Mesodermal cell (in vitro differentiated cells): ENCODE results near the gene CELA2B.
"Not testable (repeated sequence)": the region's sequence is repeated elsewhere in the genome, so short reads cannot be mapped to it uniquely, and the experiment has no call there.

Experiments
- H3K27ac ChIP-seq: 2 replicates; pipeline ENCODE4 v1.7.0; 2013; ENCODE audit warnings: mild to moderate bottlenecking, low read depth, low read length, moderate library complexity; ENCODE audit not compliant: severe bottlenecking
- H3K36me3 ChIP-seq: 2 replicates; pipeline ENCODE4 v1.7.1; 2013; ENCODE audit warnings: mild to moderate bottlenecking, low read length, moderate library complexity; ENCODE audit not compliant: control insufficient read depth, insufficient read depth
- H3K4me1 ChIP-seq: one replicate; pipeline ENCODE4 v1.7.1; 2013; ENCODE audit warnings: mild to moderate bottlenecking, low read length; ENCODE audit not compliant: insufficient read depth, control insufficient read depth, poor library complexity, severe bottlenecking
- H3K4me3 ChIP-seq: 2 replicates; pipeline ENCODE4 v1.7.0; 2013; ENCODE audit warnings: low read length, control low read depth, mild to moderate bottlenecking; ENCODE audit not compliant: insufficient read depth, poor library complexity, severe bottlenecking; ENCODE audit errors: extremely low read depth
- H3K9me3 ChIP-seq: 2 replicates; pipeline ENCODE4 v1.7.1; 2013; ENCODE audit warnings: mild to moderate bottlenecking, low read length, moderate library complexity; ENCODE audit not compliant: control insufficient read depth
- WGBS, 2 experiments: methylation state at CpG; one replicate each; pipeline ENCODE4 v1.1.5; 2013; ENCODE audit warnings: missing lambda C conversion rate in 2 of 2; ENCODE audit not compliant: insufficient coverage in 2 of 2; 5-methylcytosine and 5-hydroxymethylcytosine counted together

Gene CELA2B

GRCh38 chr1:15519625-15520024 lies 43.7 kb downstream of the CELA2B start:
- H3K9me3 ChIP-seq: no peaks in the 10 kb centered on the region
- H3K36me3 ChIP-seq: peaks cover 7% of the 10 kb centered on the region
- H3K27ac ChIP-seq: no peak overlapping the region
- H3K4me3 ChIP-seq: no peak overlapping the region
- peaks cover 14% of the 10 kb centered on the region for H3K4me1 ChIP-seq
- WGBS, 2 experiments: 95 to 96% methylated on average over 2 of the region's 3 CpGs

GRCh38 chr1:15521206-15521906 lies 45.5 kb downstream of the CELA2B start:
- WGBS, 2 experiments: 93 to 95% methylated on average over 6 to 15 of the region's 17 CpGs
- H3K4me3 ChIP-seq: not testable (repeated sequence)

GRCh38 chr1:15522551-15522950 lies 46.6 kb downstream of the CELA2B start:
- 94 to 97% methylated on average over 3 of the region's 4 CpGs for WGBS, 2 experiments
- H3K4me3 ChIP-seq: no peak overlapping the region

More at GRCh38 chr1:15521206-15521906, 45.5 kb downstream of the CELA2B start:
- peaks cover 13% of the 10 kb centered on the region for H3K4me1 ChIP-seq
- not testable (repeated sequence) for H3K36me3 ChIP-seq, H3K27ac ChIP-seq, H3K9me3 ChIP-seq

GRCh38 chr1:15523104-15524020 lies 47.5 kb downstream of the CELA2B start:
- H3K4me1 ChIP-seq: peaks cover 13% of the 10 kb centered on the region
- no peaks in the 10 kb centered on the region for H3K36me3 ChIP-seq
- no peaks in the 10 kb centered on the region for H3K9me3 ChIP-seq
- H3K27ac ChIP-seq: peak overlapping the region; percentile 78
- WGBS, 2 experiments: 42 to 45% methylated on average over 12 to 17 of the region's 18 CpGs
- H3K4me3 ChIP-seq: peak overlapping the region; percentile 66

More at GRCh38 chr1:15522551-15522950, 46.6 kb downstream of the CELA2B start:
- no peak overlapping the region for H3K27ac ChIP-seq
- no peaks in the 10 kb centered on the region for H3K9me3 ChIP-seq
- peaks cover 13% of the 10 kb centered on the region for H3K4me1 ChIP-seq
- no peaks in the 10 kb centered on the region for H3K36me3 ChIP-seq

- peaks cover 2% of the 10 kb centered on the region for H3K36me3 ChIP-seq
- peak within 1 kb of the TSS; percentile 99 for H3K27ac ChIP-seq
- 0% methylated on average over 17 to 27 of the region's 27 CpGs for WGBS, 2 experiments
- H3K9me3 ChIP-seq: no peaks in the 10 kb centered on the region
- H3K4me3 ChIP-seq: peak within 1 kb of the TSS; percentile 72
- H3K4me1 ChIP-seq: peaks cover 13% of the 10 kb centered on the region
Observed at GRCh38 chr1:15524021-15524282, 48.0 kb downstream of the CELA2B start, which contains the start of gene CASP9. CASP9 (minus strand) TSS chr1:15524215; CDS start chr1:15524200, 15 bp downstream.

GRCh38 chr1:15524283-15525049 lies 48.6 kb downstream of the CELA2B start:
- Histone ChIP-seq H3K4me3 (peak overlapping the region; percentile 72), H3K4me1 (peaks cover 13% of the 10 kb centered on the region), H3K36me3 (peaks cover 3% of the 10 kb centered on the region), H3K9me3 (no peaks in the 10 kb centered on the region), H3K27ac (peak overlapping the region; percentile 99)
- WGBS, 2 experiments: 0 to 1% methylated on average over 14 to 47 of the region's 88 CpGs

GRCh38 chr1:15525050-15526020 lies 49.4 kb downstream of the CELA2B start:
- Histone ChIP-seq H3K4me1 (peaks cover 13% of the 10 kb centered on the region), H3K9me3 (no peaks in the 10 kb centered on the region), H3K4me3 (peak overlapping the region; percentile 72), H3K36me3 (peaks cover 7% of the 10 kb centered on the region), H3K27ac (peak overlapping the region; percentile 82)
- 3% methylated on average over 25 to 28 of the region's 40 CpGs for WGBS, 2 experiments

- peaks cover 13% of the 10 kb centered on the region for H3K4me1 ChIP-seq
- H3K27ac ChIP-seq: peak overlapping the region; percentile 82
- no peaks in the 10 kb centered on the region for H3K9me3 ChIP-seq
- WGBS, 2 experiments: 0% methylated on average over 1 to 2 of the region's 9 CpGs
- H3K4me3 ChIP-seq: peak overlapping the region; percentile 72
- H3K36me3 ChIP-seq: peaks cover 14% of the 10 kb centered on the region
Observed at GRCh38 chr1:15526021-15526489, 50.2 kb downstream of the CELA2B start.

GRCh38 chr1:15526490-15527339 lies 50.8 kb downstream of the CELA2B start, which contains the start of gene DNAJC16:
DNAJC16 (plus strand) TSS chr1:15526848; CDS start chr1:15529106, 2,258 bp downstream.
- 0% methylated on average over 53 to 58 of the region's 65 CpGs for WGBS, 2 experiments
- Histone ChIP-seq H3K27ac (peak within 1 kb of the TSS; percentile 94), H3K4me3 (peak within 1 kb of the TSS; percentile 72), H3K36me3 (peaks cover 16% of the 10 kb centered on the region), H3K9me3 (no peaks in the 10 kb centered on the region), H3K4me1 (peaks cover 13% of the 10 kb centered on the region)
